Endothelial cell (in vitro differentiated cells): ENCODE data around the gene PRRX2. TPM values are rescaled to one million over a fixed set of nuclear protein-coding genes. Genes with fewer than 3 reads are reported as not detected.

Experiments
- DNase-seq: peaks from one replicate; pipeline ENCODE4 v3.0.0; 2021; ENCODE audit warnings: low spot score
- H3K27ac Mint-ChIP-seq: one replicate; pipeline ENCODE4 v1.8.0; 2021; ENCODE audit warnings: mixed read lengths, inconsistent platforms; ENCODE audit not compliant: unreplicated experiment
- H3K27me3 Mint-ChIP-seq: one replicate; pipeline ENCODE4 v1.8.0; 2021; ENCODE audit warnings: mild to moderate bottlenecking, moderate library complexity, mixed read lengths, inconsistent platforms; ENCODE audit not compliant: unreplicated experiment
- H3K36me3 Mint-ChIP-seq: one replicate; pipeline ENCODE4 v1.8.0; 2021; ENCODE audit warnings: mild to moderate bottlenecking, low read depth, mixed read lengths, inconsistent platforms; ENCODE audit not compliant: unreplicated experiment
- H3K4me1 Mint-ChIP-seq: one replicate; pipeline ENCODE4 v1.8.0; 2021; ENCODE audit warnings: mild to moderate bottlenecking, mixed read lengths, inconsistent platforms; ENCODE audit not compliant: unreplicated experiment
- H3K4me3 Mint-ChIP-seq: one replicate; pipeline ENCODE4 v1.8.0; 2021; ENCODE audit warnings: mild to moderate bottlenecking, mixed read lengths, inconsistent platforms; ENCODE audit not compliant: unreplicated experiment
- H3K9me3 Mint-ChIP-seq: one replicate; pipeline ENCODE4 v1.8.0; 2021; ENCODE audit warnings: mixed read lengths, inconsistent platforms; ENCODE audit not compliant: unreplicated experiment
- CTCF ChIP-seq: fragments of 200-600 bp; sonication (generic); IDR thresholded peaks from one replicate; pipeline ENCODE4 v1.5.0; 2021; ENCODE audit warnings: antibody characterized with exemption; ENCODE audit not compliant: unreplicated experiment
- total RNA-seq: library from RNA; stranded (reverse); fragmentation: NEBNext Ultra II Directional; extraction: Animal tissue kit (Norgen Biotek cat#: 25700); gene quantifications from one replicate; pipeline ENCODE4 v1.2.1, GENCODE V29; 2021; ENCODE audit not compliant: unreplicated experiment

The PRRX2 gene
- total RNA-seq, 1 donor from 2014 or later = 0.21 TPM

- no peak for TF ChIP-seq CTCF
- Mint-ChIP-seq H3K4me1 (peaks cover 3% of the 10 kb centered on the region), H3K27me3 (peaks cover 5% of the 10 kb centered on the region), H3K27ac (no peak overlapping the region), H3K36me3 (no peaks in the 10 kb centered on the region), H3K9me3 (no peaks in the 10 kb centered on the region), H3K4me3 (no peak overlapping the region)
- DNase-seq = no peak
Measured at GRCh38 chr9:129694243-129694646, 28.8 kb downstream of the PRRX2 start.

GRCh38 chr9:129695870-129696269 lies 30.4 kb downstream of the PRRX2 start:
- H3K4me3 Mint-ChIP-seq = no peak overlapping the region
- no peak overlapping the region for H3K27ac Mint-ChIP-seq
- H3K4me1 Mint-ChIP-seq = peaks cover 3% of the 10 kb centered on the region
- no peaks in the 10 kb centered on the region for H3K9me3 Mint-ChIP-seq
- DNase-seq = no peak
- no peak for TF ChIP-seq CTCF
- no peaks in the 10 kb centered on the region for H3K36me3 Mint-ChIP-seq
- H3K27me3 Mint-ChIP-seq = peaks cover 6% of the 10 kb centered on the region

- TF ChIP-seq CTCF = no peak
- Mint-ChIP-seq H3K4me1 (peaks cover 3% of the 10 kb centered on the region), H3K36me3 (no peaks in the 10 kb centered on the region), H3K4me3 (peak overlapping the region; percentile 77), H3K27me3 (peaks cover 8% of the 10 kb centered on the region), H3K27ac (no peak overlapping the region), H3K9me3 (no peaks in the 10 kb centered on the region)
- DNase-seq = peak; percentile 39
Measured at GRCh38 chr9:129696944-129697655, 31.7 kb downstream of the PRRX2 start.

- Mint-ChIP-seq H3K27me3 (peaks cover 9% of the 10 kb centered on the region), H3K27ac (no peak overlapping the region), H3K9me3 (no peaks in the 10 kb centered on the region), H3K4me3 (no peak overlapping the region), H3K36me3 (no peaks in the 10 kb centered on the region), H3K4me1 (peaks cover 3% of the 10 kb centered on the region)
- no peak for DNase-seq
- TF ChIP-seq CTCF = no peak
Measured at GRCh38 chr9:129697656-129698253, 32.3 kb downstream of the PRRX2 start.

- Mint-ChIP-seq H3K27me3 (peaks cover 11% of the 10 kb centered on the region), H3K9me3 (no peaks in the 10 kb centered on the region), H3K4me3 (no peak overlapping the region), H3K36me3 (no peaks in the 10 kb centered on the region), H3K4me1 (peaks cover 3% of the 10 kb centered on the region), H3K27ac (no peak overlapping the region)
- TF ChIP-seq CTCF = no peak
- no peak for DNase-seq
Measured at GRCh38 chr9:129698254-129698757, 32.9 kb downstream of the PRRX2 start.
